ENCODE results near the gene LRRC4C. TPM values are rescaled to one million over a fixed set of nuclear protein-coding genes. Genes with fewer than 3 reads are reported as not detected.

The LRRC4C gene
- total RNA-seq, 1 donor from 2014 or later = 1.2 TPM

DNA sequence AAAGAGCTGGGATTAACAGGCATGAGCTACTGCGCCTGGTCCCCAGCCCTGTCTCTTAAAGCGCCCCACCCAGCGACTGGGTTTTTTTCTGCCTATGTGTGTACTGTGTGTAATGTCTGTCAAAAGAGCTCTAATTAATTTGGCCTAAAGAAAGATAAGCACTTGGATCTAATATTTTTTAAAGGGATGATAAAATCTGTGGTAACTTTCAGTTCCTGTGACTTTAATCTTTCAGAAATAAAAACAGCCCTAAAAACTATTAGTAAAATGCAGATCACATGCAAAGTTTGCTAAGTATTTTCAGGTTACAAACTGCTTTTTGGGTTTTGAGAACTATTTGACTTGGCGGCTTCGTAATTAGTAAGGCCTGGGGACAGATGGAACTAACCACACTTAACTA, 1358.7 kb downstream of the LRRC4C start:
- TF ChIP-seq, protein P1, sequence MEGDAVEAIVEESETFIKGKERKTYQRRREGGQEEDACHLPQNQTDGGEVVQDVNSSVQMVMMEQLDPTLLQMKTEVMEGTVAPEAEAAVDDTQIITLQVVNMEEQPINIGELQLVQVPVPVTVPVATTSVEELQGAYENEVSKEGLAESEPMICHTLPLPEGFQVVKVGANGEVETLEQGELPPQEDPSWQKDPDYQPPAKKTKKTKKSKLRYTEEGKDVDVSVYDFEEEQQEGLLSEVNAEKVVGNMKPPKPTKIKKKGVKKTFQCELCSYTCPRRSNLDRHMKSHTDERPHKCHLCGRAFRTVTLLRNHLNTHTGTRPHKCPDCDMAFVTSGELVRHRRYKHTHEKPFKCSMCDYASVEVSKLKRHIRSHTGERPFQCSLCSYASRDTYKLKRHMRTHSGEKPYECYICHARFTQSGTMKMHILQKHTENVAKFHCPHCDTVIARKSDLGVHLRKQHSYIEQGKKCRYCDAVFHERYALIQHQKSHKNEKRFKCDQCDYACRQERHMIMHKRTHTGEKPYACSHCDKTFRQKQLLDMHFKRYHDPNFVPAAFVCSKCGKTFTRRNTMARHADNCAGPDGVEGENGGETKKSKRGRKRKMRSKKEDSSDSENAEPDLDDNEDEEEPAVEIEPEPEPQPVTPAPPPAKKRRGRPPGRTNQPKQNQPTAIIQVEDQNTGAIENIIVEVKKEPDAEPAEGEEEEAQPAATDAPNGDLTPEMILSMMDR (IDR thresholded peaks at IDR 0.05; ENCODE audit: unreplicated experiment) = no peak
- Mint-ChIP-seq H3K27me3 (ENCODE audit: unreplicated experiment) (peaks cover 2% of the 10 kb centered on the region), H3K9me3 (ENCODE audit: unreplicated experiment) (no peaks in the 10 kb centered on the region), H3K4me3 (ENCODE audit: unreplicated experiment) (no peak overlapping the region), H3K4me1 (ENCODE audit: unreplicated experiment) (no peaks in the 10 kb centered on the region), H3K27ac (ENCODE audit: unreplicated experiment) (no peak overlapping the region), H3K36me3 (ENCODE audit: low read depth, unreplicated experiment) (no peaks in the 10 kb centered on the region)
- DNase-seq (ENCODE audit: low spot score) = no peak

DNA sequence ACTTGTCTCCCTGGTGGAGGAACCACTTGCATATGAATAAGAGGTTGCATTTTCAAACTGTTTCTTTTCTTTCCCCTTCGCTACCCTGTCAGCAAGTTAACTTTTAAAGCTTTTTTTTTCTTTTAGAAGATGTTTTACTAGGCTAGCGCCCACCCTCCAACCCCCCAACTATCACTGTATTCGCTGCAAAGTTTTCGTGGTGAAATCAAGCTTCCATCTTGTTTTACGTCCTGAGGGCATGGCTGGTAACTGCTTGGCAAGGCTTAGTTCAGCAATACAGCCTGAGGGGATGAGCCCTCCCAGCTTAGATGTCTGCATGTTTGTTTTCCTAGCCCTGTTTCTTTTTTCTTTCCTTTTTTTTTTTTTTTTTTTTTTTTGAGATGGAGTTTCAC, 1359.3 kb downstream of the LRRC4C start:
- DNase-seq (ENCODE audit: low spot score) = no peak
- H3K4me3 Mint-ChIP-seq (ENCODE audit: unreplicated experiment) = no peak overlapping the region
- TF ChIP-seq, protein P1 (IDR thresholded peaks at IDR 0.05; ENCODE audit: unreplicated experiment) = no peak
- H3K4me1 Mint-ChIP-seq (ENCODE audit: unreplicated experiment) = no peaks in the 10 kb centered on the region
- H3K27ac Mint-ChIP-seq (ENCODE audit: unreplicated experiment) = no peak overlapping the region
- no peaks in the 10 kb centered on the region for H3K9me3 Mint-ChIP-seq (ENCODE audit: unreplicated experiment)
- no peaks in the 10 kb centered on the region for H3K27me3 Mint-ChIP-seq (ENCODE audit: unreplicated experiment)
- H3K36me3 Mint-ChIP-seq (ENCODE audit: low read depth, unreplicated experiment) = no peaks in the 10 kb centered on the region

DNA sequence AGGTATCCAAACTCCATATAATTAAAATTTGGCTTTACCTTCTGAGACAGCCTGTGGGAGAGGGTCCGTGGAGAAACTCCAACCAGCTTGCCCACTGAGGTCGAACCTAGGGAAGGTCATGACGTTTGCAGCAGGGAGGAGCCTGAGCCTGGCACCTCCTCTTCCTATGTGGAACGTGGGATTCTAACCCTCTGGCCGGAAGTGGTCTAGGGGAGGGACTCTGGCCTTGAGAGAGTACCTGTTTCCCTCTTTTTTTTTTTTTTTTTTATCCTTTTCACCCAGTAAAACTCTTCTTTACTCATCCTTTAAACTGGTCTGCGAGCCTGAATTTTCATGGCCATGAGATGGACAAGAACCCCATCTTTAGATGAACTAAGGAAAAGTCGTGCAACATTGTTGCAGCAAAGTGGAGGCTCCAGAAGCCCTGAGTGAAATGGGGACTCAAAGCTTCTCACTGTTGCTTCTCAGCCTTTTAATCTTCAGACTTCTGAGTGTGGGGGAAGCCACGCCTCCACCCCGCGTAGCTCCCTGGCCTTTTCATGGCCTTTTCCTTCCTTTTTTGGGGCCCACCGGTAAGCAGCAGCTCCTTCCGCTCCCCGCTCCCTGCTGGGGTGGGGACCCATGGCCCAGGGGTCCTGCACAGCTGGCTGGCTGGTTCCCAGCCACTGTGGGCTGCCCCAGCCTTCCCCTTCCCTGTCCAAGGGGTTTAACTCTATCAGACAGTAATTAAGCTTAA, 1359.9 kb downstream of the LRRC4C start:
- no peaks in the 10 kb centered on the region for H3K4me1 Mint-ChIP-seq (ENCODE audit: unreplicated experiment)

DNA sequence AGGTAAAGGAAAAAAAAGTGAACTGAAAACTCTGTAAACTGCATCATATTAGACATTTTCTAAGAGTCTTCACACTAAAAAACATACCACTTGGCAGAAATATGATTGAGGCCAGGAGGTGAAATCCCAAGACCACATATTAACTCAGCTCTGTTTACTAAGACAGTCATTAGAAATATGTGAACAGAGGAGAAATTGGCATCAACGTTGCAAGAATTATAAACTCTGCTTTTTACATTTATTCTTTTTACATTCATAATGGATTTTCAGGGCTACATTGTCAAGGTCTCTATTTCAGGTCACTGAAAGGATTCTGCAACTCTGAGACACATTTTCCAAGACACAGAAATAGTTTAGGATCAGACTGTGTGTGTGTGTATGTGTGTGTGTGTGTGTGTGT, 1364.0 kb downstream of the LRRC4C start:
- no peaks in the 10 kb centered on the region for H3K27me3 Mint-ChIP-seq (ENCODE audit: unreplicated experiment)
- H3K4me3 Mint-ChIP-seq (ENCODE audit: unreplicated experiment) = no peak overlapping the region
- no peak for DNase-seq (ENCODE audit: low spot score)
- H3K36me3 Mint-ChIP-seq (ENCODE audit: low read depth, unreplicated experiment) = no peaks in the 10 kb centered on the region
- H3K4me1 Mint-ChIP-seq (ENCODE audit: unreplicated experiment) = no peaks in the 10 kb centered on the region
- H3K27ac Mint-ChIP-seq (ENCODE audit: unreplicated experiment) = no peak overlapping the region
- H3K9me3 Mint-ChIP-seq (ENCODE audit: unreplicated experiment) = no peaks in the 10 kb centered on the region
- TF ChIP-seq, protein P1 (IDR thresholded peaks at IDR 0.05; ENCODE audit: unreplicated experiment) = no peak

More for the DNA sequence above, 1359.9 kb downstream of the LRRC4C start:
- Mint-ChIP-seq H3K9me3 (ENCODE audit: unreplicated experiment) (no peaks in the 10 kb centered on the region), H3K4me3 (ENCODE audit: unreplicated experiment) (no peak overlapping the region), H3K27me3 (ENCODE audit: unreplicated experiment) (no peaks in the 10 kb centered on the region), H3K27ac (ENCODE audit: unreplicated experiment) (no peak overlapping the region), H3K36me3 (ENCODE audit: low read depth, unreplicated experiment) (no peaks in the 10 kb centered on the region)
- TF ChIP-seq, protein P1 (IDR thresholded peaks at IDR 0.05; ENCODE audit: unreplicated experiment) = no peak
- no peak for DNase-seq (ENCODE audit: low spot score)

DNA sequence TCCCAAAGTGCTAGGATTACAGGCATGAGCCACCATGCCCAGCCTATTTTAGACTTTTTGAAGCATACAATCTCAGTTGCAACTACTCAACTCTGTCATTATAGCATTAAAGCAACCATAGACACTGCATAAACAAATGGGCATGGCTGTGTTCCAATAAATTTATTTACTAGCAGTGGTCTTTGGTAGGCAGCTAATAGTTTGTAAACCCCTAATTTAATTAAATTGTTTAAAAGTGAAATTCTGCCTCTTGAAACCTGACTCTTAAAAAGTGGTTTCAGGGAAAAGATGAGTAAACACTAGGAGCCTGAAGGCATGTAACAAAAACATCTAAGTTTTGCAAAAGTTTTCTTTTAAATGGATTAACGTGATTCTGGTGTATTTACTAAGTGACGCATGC, 1364.5 kb downstream of the LRRC4C start:
- Mint-ChIP-seq H3K4me3 (ENCODE audit: unreplicated experiment) (no peak overlapping the region), H3K27me3 (ENCODE audit: unreplicated experiment) (no peaks in the 10 kb centered on the region), H3K36me3 (ENCODE audit: low read depth, unreplicated experiment) (no peaks in the 10 kb centered on the region), H3K4me1 (ENCODE audit: unreplicated experiment) (no peaks in the 10 kb centered on the region), H3K9me3 (ENCODE audit: unreplicated experiment) (no peaks in the 10 kb centered on the region), H3K27ac (ENCODE audit: unreplicated experiment) (no peak overlapping the region)
- no peak for DNase-seq (ENCODE audit: low spot score)
- TF ChIP-seq, protein P1 (IDR thresholded peaks at IDR 0.05; ENCODE audit: unreplicated experiment) = no peak
